ACC112 (cell line): ENCODE measurements around the gene LTBP4.
"Not testable (repeated sequence)": the region's sequence is repeated elsewhere in the genome, so short reads cannot be mapped to it uniquely, and the experiment has no call there.

ENCODE experiments used
- H2AFZ ChIP-seq: fragments of 200-600 bp; sonication (generic); one replicate; pipeline ENCODE4 v1.6.0; 2017; ENCODE audit warnings: antibody characterized with exemption, low read length; ENCODE audit not compliant: unreplicated experiment
- H3K27ac ChIP-seq: fragments of 200-600 bp; sonication (generic); 2 replicates; pipeline ENCODE4 v1.5.1; 2014; ENCODE audit warnings: low read depth, mild to moderate bottlenecking, antibody characterized with exemption, low read length, moderate library complexity
- H3K27me3 ChIP-seq: fragments of 200-600 bp; sonication (generic); 2 replicates; pipeline ENCODE4 v1.6.1; 2014; ENCODE audit warnings: mild to moderate bottlenecking, antibody characterized with exemption, low read length, moderate library complexity, mixed read lengths; ENCODE audit not compliant: insufficient read depth
- H3K36me3 ChIP-seq: fragments of 200-600 bp; sonication (generic); 2 replicates; pipeline ENCODE4 v1.6.1; 2016; ENCODE audit warnings: mild to moderate bottlenecking, antibody characterized with exemption, low read length, moderate library complexity, mixed read lengths; ENCODE audit not compliant: insufficient read depth
- H3K4me1 ChIP-seq: fragments of 200-600 bp; sonication (generic); one replicate; pipeline ENCODE4 v1.6.1; 2016; ENCODE audit warnings: low read length, mixed read lengths; ENCODE audit not compliant: insufficient read depth, unreplicated experiment, control insufficient read depth
- H3K4me3 ChIP-seq: fragments of 200-600 bp; sonication (generic); 2 replicates; pipeline ENCODE4 v1.5.1; 2014; ENCODE audit warnings: mild to moderate bottlenecking, low read depth, low read length
- H3K79me2 ChIP-seq: fragments of 200-600 bp; sonication (generic); one replicate; pipeline ENCODE4 v1.6.0; 2016; ENCODE audit warnings: low read length; ENCODE audit not compliant: control insufficient read depth, unreplicated experiment, insufficient read depth

Gene LTBP4

DNA sequence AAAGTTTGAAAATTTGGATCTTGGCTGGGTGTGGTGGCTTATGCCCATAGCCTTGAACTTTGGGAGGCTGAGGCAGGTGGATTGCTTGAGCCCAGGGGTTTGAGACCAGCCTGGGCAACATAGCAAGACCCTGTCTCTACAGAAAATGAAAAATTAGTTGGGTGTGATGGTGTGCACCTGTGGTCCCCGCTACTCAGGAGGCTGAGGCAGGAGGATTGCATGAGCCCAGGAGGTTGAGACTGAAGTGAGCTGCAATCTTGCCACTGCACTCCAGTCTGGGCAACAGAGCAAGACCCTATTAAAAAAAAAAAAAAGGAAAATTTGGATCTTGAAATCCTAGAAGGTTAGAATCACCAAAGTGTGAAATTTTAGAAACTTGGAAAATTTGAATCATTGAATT lies 36.6 kb upstream of the LTBP4 start:
- H2AFZ ChIP-seq, H3K27ac ChIP-seq, H3K4me3 ChIP-seq, H3K36me3 ChIP-seq, H3K4me1 ChIP-seq, H3K79me2 ChIP-seq: not testable (repeated sequence)
- H3K27me3 ChIP-seq = peaks cover 14% of the 10 kb centered on the region; the same call in 1 of the 2 replicates

DNA sequence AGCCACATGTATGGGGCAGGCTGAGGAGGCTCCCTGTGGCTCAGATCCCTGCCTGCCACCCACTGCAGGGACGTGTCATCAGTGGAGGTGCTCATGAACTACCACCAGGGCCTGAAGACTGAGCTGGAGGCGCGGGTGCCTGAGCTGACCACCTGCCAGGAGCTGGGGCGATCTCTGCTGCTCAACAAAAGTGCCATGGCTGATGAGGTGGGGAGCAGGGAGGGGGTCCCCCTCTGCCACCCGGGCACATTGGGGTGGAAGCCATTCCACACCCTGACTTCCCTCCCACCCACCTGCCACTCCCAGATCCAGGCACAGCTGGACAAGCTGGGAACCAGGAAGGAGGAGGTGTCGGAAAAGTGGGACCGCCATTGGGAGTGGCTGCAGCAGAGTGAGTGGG lies 35.8 kb upstream of the LTBP4 start:
- Histone ChIP-seq H3K27ac (no peak overlapping the region), H3K27me3 (peaks cover 14% of the 10 kb centered on the region; the same call in 1 of the 2 replicates), H3K79me2 (no peaks in the 10 kb centered on the region), H3K36me3 (no peaks in the 10 kb centered on the region), H2AFZ (no peak overlapping the region), H3K4me3 (no peak overlapping the region), H3K4me1 (no peaks in the 10 kb centered on the region)

DNA sequence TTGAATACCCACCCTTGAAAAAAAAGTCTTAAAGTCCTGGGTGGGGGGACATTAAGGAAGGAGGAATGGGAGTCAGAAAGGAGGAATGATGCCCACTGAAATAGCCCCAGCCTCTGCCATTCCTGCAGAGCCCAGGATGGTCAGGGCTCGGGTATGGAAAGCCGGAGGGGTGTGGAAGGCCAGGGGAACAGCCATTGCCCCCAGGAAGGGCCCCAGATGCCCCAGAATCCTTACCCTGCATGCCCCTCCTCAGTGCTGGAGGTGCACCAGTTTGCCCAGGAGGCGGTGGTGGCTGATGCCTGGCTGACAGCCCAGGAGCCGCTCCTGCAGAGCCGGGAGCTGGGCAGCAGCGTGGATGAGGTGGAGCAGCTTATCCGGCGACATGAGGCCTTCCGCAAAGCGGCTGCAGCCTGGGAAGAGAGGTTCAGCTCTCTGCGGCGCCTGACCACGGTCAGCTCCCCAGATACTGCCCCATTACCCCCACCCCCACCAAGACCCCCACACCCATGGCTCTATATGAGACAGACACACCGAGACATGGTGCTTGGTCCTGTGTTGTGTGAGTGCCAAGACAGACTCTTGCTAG lies 35.2 kb upstream of the LTBP4 start:
- no peaks in the 10 kb centered on the region for H3K36me3 ChIP-seq
- peaks cover 14% of the 10 kb centered on the region; the same call in 1 of the 2 replicates for H3K27me3 ChIP-seq
- no peak overlapping the region for H3K27ac ChIP-seq
- no peaks in the 10 kb centered on the region for H3K4me1 ChIP-seq
- H3K4me3 ChIP-seq = no peak overlapping the region
- no peak overlapping the region for H2AFZ ChIP-seq
- H3K79me2 ChIP-seq = no peaks in the 10 kb centered on the region

DNA sequence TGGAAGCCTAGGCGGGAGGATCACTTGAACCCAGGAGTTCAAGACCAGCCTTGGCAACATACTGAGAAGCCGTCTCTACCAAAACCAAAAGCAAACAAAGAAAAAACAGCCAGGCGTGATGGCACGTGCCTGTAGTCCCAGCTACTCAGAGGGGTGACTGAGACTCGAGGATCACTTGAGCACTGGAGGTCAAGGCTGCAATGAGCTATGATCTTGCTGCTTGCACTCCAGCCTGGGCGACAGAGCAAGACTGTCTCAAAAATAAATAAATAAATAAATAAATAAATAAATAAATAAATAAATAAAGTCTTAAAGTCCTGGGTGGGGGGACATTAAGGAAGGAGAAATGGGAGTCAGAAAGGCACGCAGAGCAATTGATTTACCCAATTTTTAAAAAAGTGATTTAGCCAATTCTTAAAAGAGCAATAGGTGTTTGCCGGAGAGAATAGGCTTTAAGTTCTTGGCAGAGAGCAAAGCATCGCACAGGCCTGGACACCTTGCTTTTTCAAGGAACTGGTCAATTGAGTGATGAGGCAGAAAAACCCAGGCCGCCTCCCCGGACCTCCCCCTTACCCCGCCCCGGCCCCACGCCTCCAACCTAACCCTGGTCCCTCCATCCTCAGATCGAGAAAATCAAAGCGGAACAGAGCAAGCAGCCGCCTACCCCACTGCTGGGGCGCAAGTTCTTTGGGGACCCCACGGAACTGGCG lies 34.0 kb upstream of the LTBP4 start:
- Histone ChIP-seq H3K27me3 (peaks cover 14% of the 10 kb centered on the region; the same call in 1 of the 2 replicates), H3K27ac (no peak overlapping the region), H3K4me3 (peak overlapping the region; percentile 66), H3K36me3 (no peaks in the 10 kb centered on the region), H3K4me1 (no peaks in the 10 kb centered on the region), H2AFZ (no peak overlapping the region), H3K79me2 (no peaks in the 10 kb centered on the region)

DNA sequence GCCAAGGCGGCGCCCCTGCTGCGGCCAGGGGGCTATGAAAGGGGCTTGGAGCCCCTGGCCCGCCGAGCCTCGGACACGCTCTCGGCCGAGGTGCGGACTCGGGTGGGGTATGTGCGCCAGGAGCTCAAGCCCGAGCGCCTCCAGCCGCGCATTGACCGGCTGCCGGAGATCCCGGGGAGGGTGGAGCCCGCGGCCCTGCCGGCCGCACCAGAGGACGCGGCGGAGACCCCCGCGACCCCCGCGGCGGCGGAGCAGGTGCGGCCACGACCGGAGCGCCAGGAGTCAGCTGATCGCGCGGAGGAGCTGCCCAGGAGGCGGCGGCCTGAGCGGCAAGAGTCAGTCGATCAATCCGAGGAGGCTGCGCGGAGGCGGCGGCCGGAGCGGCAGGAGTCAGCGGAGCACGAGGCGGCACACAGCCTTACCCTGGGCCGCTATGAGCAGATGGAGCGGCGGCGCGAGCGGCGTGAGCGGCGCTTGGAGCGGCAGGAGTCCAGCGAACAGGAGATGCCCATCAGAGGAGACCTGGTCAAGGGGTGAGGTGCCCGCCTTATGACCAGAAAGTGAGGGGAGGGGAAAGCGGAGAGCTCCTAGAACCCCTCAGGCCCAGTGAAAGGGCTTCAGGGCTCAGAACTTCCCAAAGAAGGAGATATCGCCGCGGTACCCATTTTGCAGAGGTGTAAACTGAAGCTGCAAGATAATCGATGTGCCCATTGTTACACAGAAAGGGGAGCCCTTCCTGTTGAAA lies 33.2 kb upstream of the LTBP4 start:
- peak overlapping the region; percentile 66 for H3K4me3 ChIP-seq
- H3K79me2 ChIP-seq = no peaks in the 10 kb centered on the region
- H3K27ac ChIP-seq = no peak overlapping the region
- H3K4me1 ChIP-seq = no peaks in the 10 kb centered on the region
- H3K36me3 ChIP-seq = no peaks in the 10 kb centered on the region
- no peak overlapping the region for H2AFZ ChIP-seq
- H3K27me3 ChIP-seq = peaks cover 14% of the 10 kb centered on the region; the same call in 1 of the 2 replicates

DNA sequence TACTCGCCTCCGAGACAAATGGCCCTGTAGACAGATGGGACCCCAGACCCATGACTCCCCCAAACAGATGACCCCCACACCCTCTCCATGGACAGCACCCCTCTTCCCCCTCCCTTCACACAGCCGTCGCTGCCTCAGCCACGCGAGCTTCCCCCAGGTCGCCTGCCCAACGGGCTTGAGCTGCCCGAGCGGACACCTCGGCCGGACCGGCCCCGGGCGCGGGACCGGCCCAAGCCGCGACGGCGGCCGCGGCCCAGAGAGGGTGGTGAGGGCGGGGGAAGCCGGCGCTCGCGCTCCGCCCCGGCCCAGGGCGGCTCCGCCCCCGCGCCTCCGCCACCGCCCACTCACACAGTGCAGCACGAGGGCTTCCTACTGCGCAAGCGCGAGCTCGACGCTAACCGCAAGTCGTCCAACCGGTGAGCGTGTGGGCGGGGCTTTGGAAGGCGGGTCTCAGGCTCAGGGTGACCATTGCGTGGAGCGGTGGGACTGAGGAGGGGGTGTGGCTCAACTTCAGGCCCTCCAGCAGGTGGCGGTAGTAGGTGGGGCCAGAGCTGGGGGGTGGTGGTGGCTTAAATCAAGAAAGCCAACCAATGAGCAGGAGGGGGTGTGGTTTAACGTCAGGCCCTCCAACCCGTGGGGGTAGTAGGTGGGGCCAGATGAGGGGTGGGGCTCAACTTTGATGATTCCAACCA lies 30.7 kb upstream of the LTBP4 start:
- peak overlapping the region; percentile 91 for H3K27ac ChIP-seq
- H3K79me2 ChIP-seq = no peaks in the 10 kb centered on the region
- peak overlapping the region; percentile 85 for H3K4me3 ChIP-seq
- H3K36me3 ChIP-seq = no peaks in the 10 kb centered on the region
- peaks cover 14% of the 10 kb centered on the region; the same call in 1 of the 2 replicates for H3K27me3 ChIP-seq
- no peaks in the 10 kb centered on the region for H3K4me1 ChIP-seq
- H2AFZ ChIP-seq = peak overlapping the region; percentile 96

DNA sequence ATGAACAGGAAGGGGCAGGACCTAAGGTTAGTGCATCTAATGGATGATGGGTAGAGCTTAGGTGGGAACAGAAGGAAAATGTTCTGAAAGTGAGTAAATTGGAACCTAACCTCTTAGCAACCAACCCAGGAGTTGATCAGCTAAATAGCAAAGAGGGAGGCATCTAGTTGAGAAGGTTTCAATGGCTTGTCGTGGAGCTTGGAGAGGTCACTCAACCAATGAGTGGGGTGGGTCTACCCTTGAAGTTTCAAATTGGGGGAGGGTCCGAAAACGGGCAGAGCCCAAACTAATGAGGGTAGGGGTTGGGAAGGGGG lies 30.2 kb upstream of the LTBP4 start:
- H3K27ac ChIP-seq = no peak overlapping the region
- no peaks in the 10 kb centered on the region for H3K79me2 ChIP-seq
- H3K4me1 ChIP-seq = no peaks in the 10 kb centered on the region
- peak overlapping the region; percentile 75 for H2AFZ ChIP-seq
- peak overlapping the region; percentile 62 for H3K4me3 ChIP-seq
- H3K27me3 ChIP-seq = peaks cover 14% of the 10 kb centered on the region; the same call in 1 of the 2 replicates
- H3K36me3 ChIP-seq = no peaks in the 10 kb centered on the region

DNA sequence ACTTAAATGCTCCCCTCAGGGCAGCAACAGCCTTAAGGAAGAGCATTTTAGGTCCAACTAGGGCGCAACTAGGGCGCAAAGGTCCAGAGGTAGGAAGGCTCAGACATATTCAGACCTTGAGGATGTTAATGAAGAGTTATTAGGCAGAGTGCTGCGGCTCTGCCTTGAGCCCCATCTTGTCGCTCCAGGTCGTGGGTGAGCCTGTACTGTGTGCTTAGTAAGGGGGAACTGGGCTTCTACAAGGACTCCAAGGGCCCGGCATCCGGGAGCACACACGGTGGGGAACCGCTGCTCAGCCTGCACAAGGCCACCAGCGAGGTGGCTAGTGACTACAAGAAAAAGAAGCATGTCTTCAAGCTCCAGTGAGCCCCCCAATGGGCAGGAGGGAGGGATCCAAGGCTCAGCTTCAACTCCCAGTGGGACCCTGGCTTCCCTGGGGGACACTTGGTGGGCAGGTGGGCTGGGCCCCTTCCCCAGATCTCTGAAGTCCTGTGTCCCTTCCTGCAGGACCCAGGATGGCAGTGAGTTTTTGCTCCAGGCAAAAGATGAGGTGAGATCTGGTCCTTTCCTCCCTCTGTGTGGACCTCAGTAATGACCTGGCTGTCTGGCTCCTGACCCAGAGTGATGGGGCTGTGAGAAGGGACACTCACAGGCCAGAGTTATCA lies 29.2 kb upstream of the LTBP4 start:
- Histone ChIP-seq H3K27me3 (peaks cover 14% of the 10 kb centered on the region; the same call in 1 of the 2 replicates), H3K36me3 (no peaks in the 10 kb centered on the region), H3K4me1 (no peaks in the 10 kb centered on the region), H2AFZ (no peak overlapping the region), H3K27ac (no peak overlapping the region), H3K79me2 (no peaks in the 10 kb centered on the region), H3K4me3 (no peak overlapping the region)

DNA sequence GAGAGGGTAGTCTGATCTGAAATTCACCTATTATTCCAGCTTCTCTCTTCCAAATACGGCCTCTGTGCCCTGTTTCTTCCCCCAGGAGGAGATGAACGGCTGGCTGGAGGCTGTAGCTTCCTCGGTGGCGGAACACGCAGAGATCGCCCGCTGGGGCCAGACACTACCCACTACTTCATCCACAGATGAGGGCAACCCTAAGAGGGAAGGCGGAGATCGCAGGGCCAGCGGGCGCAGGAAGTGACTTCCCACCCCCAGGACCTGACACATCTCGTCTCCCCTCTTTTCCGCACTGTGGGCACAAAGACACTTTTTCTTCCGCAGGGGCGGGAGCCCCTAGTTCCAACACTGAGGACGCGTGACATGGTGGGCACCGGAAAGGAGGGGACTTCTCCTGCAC lies 25.8 kb upstream of the LTBP4 start:
- Histone ChIP-seq H3K27me3 (no peaks in the 10 kb centered on the region), H3K4me1 (peaks cover 3% of the 10 kb centered on the region), H3K27ac (no peak overlapping the region), H3K4me3 (no peak overlapping the region), H3K79me2 (no peaks in the 10 kb centered on the region), H3K36me3 (no peaks in the 10 kb centered on the region), H2AFZ (no peak overlapping the region)

DNA sequence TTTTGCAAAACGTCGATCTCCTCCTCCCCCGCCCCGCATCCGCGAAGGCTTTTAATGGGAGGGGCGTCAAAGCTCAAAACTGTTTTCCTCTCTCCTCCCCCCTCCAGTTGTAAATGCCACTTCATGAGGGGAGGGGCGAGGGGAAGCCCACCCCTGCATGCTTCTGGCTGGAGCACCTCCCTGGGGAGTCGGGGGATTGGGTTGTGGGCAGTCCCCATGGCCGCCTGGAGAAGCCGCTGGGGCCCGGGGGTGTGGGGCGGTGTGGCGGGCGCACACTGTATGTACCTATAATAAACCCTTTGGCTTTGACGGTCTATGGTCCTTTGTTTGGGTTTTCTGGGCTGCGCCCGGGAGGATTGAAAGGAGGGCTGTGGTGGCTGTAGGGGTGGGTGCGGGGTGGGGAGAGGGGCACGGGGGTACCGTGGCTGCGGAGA lies 25.0 kb upstream of the LTBP4 start:
- Histone ChIP-seq H3K4me1 (peaks cover 3% of the 10 kb centered on the region), H3K36me3 (no peaks in the 10 kb centered on the region), H3K27me3 (no peaks in the 10 kb centered on the region), H2AFZ (peak overlapping the region; percentile 21), H3K27ac (no peak overlapping the region), H3K4me3 (peak overlapping the region; percentile 96), H3K79me2 (no peaks in the 10 kb centered on the region)
